Measurements from ENCODE around the gene PTPRB. TPM values are rescaled to one million over a fixed set of nuclear protein-coding genes. Genes with fewer than 3 reads are reported as not detected.

Gene PTPRB
- total and polyA plus RNA-seq, 2 donors (not counting 1 experiment from before 2014, with no cell fraction given), result 0.01 TPM; not detected in 1

DNA sequence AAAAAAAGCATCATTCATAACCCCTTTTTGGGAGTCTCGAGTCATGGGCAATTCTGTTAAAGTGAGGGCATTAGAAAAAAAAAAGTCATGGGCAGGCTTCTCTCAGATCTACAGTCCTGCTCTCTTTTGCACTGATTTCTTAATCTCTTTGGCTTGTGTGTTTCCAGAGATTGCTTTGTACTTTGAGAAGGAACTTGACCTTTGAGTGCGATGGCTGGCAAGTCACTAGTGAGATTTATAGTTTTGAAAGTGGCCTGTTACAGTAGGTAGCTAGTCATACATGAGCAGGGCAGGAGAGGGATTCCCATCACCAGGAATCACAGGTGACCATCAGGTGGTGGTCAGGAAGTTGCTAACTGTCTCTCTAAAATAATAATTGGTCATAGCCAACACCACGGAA is 151.5 kb downstream of the PTPRB start:
- WGBS (ENCODE audit: insufficient coverage), result 93% methylated on average over 2 of the region's 3 CpGs
- no peak overlapping the region for H3K4me3 Mint-ChIP-seq
- H3K27ac ChIP-seq (ENCODE audit: low read length in 2 of 2), result no peak overlapping the region
- peaks cover 5% of the 10 kb centered on the region for H3K9me3 Mint-ChIP-seq (ENCODE audit: insufficient read depth)
- H3K79me2 ChIP-seq (ENCODE audit: control insufficient read depth, insufficient read depth, low read length), result no peaks in the 10 kb centered on the region
- H3K9me3 ChIP-seq (ENCODE audit: control extremely low read depth in 1 of 3, control insufficient read depth in 2 of 3, insufficient read depth in 1 of 3, low read length in 2 of 3), result peaks cover 0 to 5% (median 5%) of the 10 kb centered on the region in 3 donors
- peaks cover 9% of the 10 kb centered on the region for H3K27me3 Mint-ChIP-seq
- H3K27ac Mint-ChIP-seq, result no peak overlapping the region
- peaks cover 45% of the 10 kb centered on the region for H3K4me1 Mint-ChIP-seq
- intact Hi-C loops (cut with micrococcal nuclease), result no loop called here
- no peak for DNase-seq
- ChIA-PET CTCF (interaction anchor here (0.6 kb wide), 1 partner anchor 65 kb away, joined by 3 read pairs; no protein-coding TSS in a partner anchor), POLR2A (no interaction called here)
- peaks cover 8 to 29% of the 10 kb centered on the region in 2 donors for H3K4me1 ChIP-seq (ENCODE audit: control insufficient read depth in 2 of 2, insufficient read depth in 2 of 2, low read length in 2 of 2)
- no peaks in the 10 kb centered on the region for H3K27me3 ChIP-seq (replicated peaks in 1 of 4; ENCODE audit: control extremely low read depth in 1 of 4, control insufficient read depth in 3 of 4, insufficient read depth in 4 of 4, low read length in 3 of 4)
- no peak for ATAC-seq (ENCODE audit: low read depth)
- H4K20me1 ChIP-seq (ENCODE audit: control insufficient read depth, insufficient read depth, low read length, poor library complexity, severe bottlenecking), result no peaks in the 10 kb centered on the region
- H3K4me3 ChIP-seq (ENCODE audit: control extremely low read depth in 1 of 5, extremely low read depth in 1 of 5, insufficient read depth in 1 of 5, low read depth in 2 of 5, low read length in 4 of 5), result no peak overlapping the region
- H3K9ac ChIP-seq (ENCODE audit: low read length), result no peak overlapping the region
- no peak overlapping the region for H2AFZ ChIP-seq (ENCODE audit: insufficient read depth, low read depth, low read length, poor library complexity, severe bottlenecking)
- TF ChIP-seq EZH2 (IDR thresholded peaks at IDR 0.05; ENCODE audit: borderline replicate concordance, insufficient read depth, low read depth, low read length, poor library complexity, severe bottlenecking), result no peak
- TF ChIP-seq, protein P1, sequence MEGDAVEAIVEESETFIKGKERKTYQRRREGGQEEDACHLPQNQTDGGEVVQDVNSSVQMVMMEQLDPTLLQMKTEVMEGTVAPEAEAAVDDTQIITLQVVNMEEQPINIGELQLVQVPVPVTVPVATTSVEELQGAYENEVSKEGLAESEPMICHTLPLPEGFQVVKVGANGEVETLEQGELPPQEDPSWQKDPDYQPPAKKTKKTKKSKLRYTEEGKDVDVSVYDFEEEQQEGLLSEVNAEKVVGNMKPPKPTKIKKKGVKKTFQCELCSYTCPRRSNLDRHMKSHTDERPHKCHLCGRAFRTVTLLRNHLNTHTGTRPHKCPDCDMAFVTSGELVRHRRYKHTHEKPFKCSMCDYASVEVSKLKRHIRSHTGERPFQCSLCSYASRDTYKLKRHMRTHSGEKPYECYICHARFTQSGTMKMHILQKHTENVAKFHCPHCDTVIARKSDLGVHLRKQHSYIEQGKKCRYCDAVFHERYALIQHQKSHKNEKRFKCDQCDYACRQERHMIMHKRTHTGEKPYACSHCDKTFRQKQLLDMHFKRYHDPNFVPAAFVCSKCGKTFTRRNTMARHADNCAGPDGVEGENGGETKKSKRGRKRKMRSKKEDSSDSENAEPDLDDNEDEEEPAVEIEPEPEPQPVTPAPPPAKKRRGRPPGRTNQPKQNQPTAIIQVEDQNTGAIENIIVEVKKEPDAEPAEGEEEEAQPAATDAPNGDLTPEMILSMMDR (IDR thresholded peaks at IDR 0.05), result no peak
- no peaks in the 10 kb centered on the region for H3K36me3 ChIP-seq (replicated peaks in 1 of 2; ENCODE audit: control extremely low read depth in 1 of 2, control insufficient read depth in 1 of 2, extremely low read depth in 1 of 2, insufficient read depth in 2 of 2, low read length in 1 of 2)
- H3K4me2 ChIP-seq (replicated peaks; ENCODE audit: low read depth, low read length, poor library complexity, severe bottlenecking), result no peak overlapping the region

DNA sequence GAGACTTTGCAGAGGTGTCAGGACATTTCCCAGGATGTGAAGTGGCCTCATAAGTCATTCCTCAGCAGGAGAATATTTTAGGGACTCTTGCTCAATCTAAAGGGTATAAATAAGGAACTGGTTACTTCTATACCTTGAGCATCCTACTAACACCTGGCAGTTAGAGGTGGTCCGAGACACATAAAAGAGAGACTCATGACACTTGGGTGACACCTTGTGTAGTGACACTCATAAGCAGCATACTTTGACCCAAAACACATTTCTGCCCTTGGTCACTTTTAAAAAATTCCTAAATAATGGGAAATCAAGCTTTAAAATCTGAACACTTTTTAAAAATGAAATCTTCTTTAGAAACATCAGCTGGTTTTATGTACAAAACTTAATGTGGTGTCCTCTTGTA is 152.8 kb downstream of the PTPRB start:
- Mint-ChIP-seq H3K27me3 (peaks cover 11% of the 10 kb centered on the region), H3K27ac (no peak overlapping the region), H3K4me3 (no peak overlapping the region), H3K9me3 (ENCODE audit: insufficient read depth) (peaks cover 5% of the 10 kb centered on the region), H3K4me1 (peaks cover 45% of the 10 kb centered on the region)
- no peak overlapping the region for H3K27ac ChIP-seq (ENCODE audit: low read length in 2 of 2)
- intact Hi-C loops (cut with micrococcal nuclease), result no loop called here
- peaks cover 0 to 3% (median 2%) of the 10 kb centered on the region in 3 donors for H3K9me3 ChIP-seq (ENCODE audit: control extremely low read depth in 1 of 3, control insufficient read depth in 2 of 3, insufficient read depth in 1 of 3, low read length in 2 of 3)
- peaks cover 8 to 29% of the 10 kb centered on the region in 2 donors for H3K4me1 ChIP-seq (ENCODE audit: control insufficient read depth in 2 of 2, insufficient read depth in 2 of 2, low read length in 2 of 2)
- H3K36me3 ChIP-seq (replicated peaks in 1 of 2; ENCODE audit: control extremely low read depth in 1 of 2, control insufficient read depth in 1 of 2, extremely low read depth in 1 of 2, insufficient read depth in 2 of 2, low read length in 1 of 2), result no peaks in the 10 kb centered on the region
- H3K79me2 ChIP-seq (ENCODE audit: control insufficient read depth, insufficient read depth, low read length), result no peaks in the 10 kb centered on the region
- no peaks in the 10 kb centered on the region for H3K27me3 ChIP-seq (replicated peaks in 1 of 4; ENCODE audit: control extremely low read depth in 1 of 4, control insufficient read depth in 3 of 4, insufficient read depth in 4 of 4, low read length in 3 of 4)
- H4K20me1 ChIP-seq (ENCODE audit: control insufficient read depth, insufficient read depth, low read length, poor library complexity, severe bottlenecking), result no peaks in the 10 kb centered on the region
- no peak for TF ChIP-seq EZH2 (IDR thresholded peaks at IDR 0.05; ENCODE audit: borderline replicate concordance, insufficient read depth, low read depth, low read length, poor library complexity, severe bottlenecking)
- TF ChIP-seq, protein P1 (IDR thresholded peaks at IDR 0.05), result no peak
- ATAC-seq (ENCODE audit: low read depth) (no peak), DNase-seq (no peak)
- H2AFZ ChIP-seq (ENCODE audit: insufficient read depth, low read depth, low read length, poor library complexity, severe bottlenecking), result no peak overlapping the region
- no peak overlapping the region for H3K4me3 ChIP-seq (ENCODE audit: control extremely low read depth in 1 of 5, extremely low read depth in 1 of 5, insufficient read depth in 1 of 5, low read depth in 2 of 5, low read length in 4 of 5)
- CTCF ChIA-PET, result interaction anchor here (1.0 kb wide), 1 partner anchor 584 kb away, joined by 3 read pairs; no protein-coding TSS in a partner anchor
- POLR2A ChIA-PET, result no interaction called here
- no CpG with 5 or more reads among the region's 1 CpG for WGBS (ENCODE audit: insufficient coverage)
- no peak overlapping the region for H3K9ac ChIP-seq (ENCODE audit: low read length)
- H3K4me2 ChIP-seq (replicated peaks; ENCODE audit: low read depth, low read length, poor library complexity, severe bottlenecking), result no peak overlapping the region
